Measurements from ENCODE around the gene TAF11L2. TPM values are rescaled to one million over a fixed set of nuclear protein-coding genes. Genes with fewer than 3 reads are reported as not detected.
"Not testable (repeated sequence)": the region's sequence is repeated elsewhere in the genome, so short reads cannot be mapped to it uniquely, and the experiment has no call there.

The TAF11L2 gene
- total RNA-seq, 1 experiment from 2014 or later, result not detected

DNA sequence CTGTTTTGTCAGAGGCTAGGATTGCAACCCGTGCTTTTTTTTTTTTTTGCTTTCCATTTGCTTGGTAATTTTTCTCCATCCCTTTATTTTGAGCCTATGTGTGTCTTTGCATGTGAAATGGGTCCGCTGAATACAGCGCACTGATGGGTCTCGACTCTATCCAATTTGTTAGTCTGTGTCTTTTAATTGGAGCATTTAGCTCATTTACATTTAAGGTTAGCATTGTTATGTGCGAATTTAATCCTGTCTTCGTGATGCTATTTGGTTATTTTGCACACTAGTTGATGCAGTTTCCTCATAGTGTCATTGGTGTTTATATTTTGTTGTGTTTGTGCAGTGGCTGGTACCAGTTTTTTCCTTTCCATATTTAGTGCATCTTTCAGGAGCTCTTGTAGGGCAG lies 36.2 kb upstream of the TAF11L2 start:
- no peak overlapping the region for H3K4me3 ChIP-seq (ENCODE audit: low read depth, low read length, poor library complexity, severe bottlenecking)
- H3K27me3 ChIP-seq (replicated peaks; ENCODE audit: insufficient read depth, low read depth, low read length, poor library complexity), result no peaks in the 10 kb centered on the region
- POLR2A ChIA-PET (ENCODE audit: low non-redundant PET), result no interaction called here
- no peak overlapping the region for H3K27ac ChIP-seq (ENCODE audit: low read depth, low read length, poor library complexity, severe bottlenecking)
- no peaks in the 10 kb centered on the region for H3K36me3 ChIP-seq (ENCODE audit: insufficient read depth, low read length, poor library complexity, severe bottlenecking)
- peaks cover 4% of the 10 kb centered on the region for H3K4me1 ChIP-seq (ENCODE audit: insufficient read depth, low read length, poor library complexity, severe bottlenecking)
- H3K9me3 ChIP-seq (ENCODE audit: low read depth, low read length, poor library complexity, severe bottlenecking), result no peaks in the 10 kb centered on the region
- DNase-seq (ENCODE audit: low spot score), result no peak
- CTCF ChIA-PET, result no interaction called here
- intact Hi-C loops (cut with micrococcal nuclease; ENCODE audit: unreplicated experiment), result no loop called here
- BruUV-seq (replicated peaks), result no TSS peak
- TF ChIP-seq, protein P1, sequence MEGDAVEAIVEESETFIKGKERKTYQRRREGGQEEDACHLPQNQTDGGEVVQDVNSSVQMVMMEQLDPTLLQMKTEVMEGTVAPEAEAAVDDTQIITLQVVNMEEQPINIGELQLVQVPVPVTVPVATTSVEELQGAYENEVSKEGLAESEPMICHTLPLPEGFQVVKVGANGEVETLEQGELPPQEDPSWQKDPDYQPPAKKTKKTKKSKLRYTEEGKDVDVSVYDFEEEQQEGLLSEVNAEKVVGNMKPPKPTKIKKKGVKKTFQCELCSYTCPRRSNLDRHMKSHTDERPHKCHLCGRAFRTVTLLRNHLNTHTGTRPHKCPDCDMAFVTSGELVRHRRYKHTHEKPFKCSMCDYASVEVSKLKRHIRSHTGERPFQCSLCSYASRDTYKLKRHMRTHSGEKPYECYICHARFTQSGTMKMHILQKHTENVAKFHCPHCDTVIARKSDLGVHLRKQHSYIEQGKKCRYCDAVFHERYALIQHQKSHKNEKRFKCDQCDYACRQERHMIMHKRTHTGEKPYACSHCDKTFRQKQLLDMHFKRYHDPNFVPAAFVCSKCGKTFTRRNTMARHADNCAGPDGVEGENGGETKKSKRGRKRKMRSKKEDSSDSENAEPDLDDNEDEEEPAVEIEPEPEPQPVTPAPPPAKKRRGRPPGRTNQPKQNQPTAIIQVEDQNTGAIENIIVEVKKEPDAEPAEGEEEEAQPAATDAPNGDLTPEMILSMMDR (conservative IDR thresholded peaks at IDR 0.05; ENCODE audit: low read depth, low read length), result no peak
- TF ChIP-seq EZH2 (IDR thresholded peaks at IDR 0.05; ENCODE audit: borderline replicate concordance, low read depth, low read length, poor library complexity, severe bottlenecking), result no peak

DNA sequence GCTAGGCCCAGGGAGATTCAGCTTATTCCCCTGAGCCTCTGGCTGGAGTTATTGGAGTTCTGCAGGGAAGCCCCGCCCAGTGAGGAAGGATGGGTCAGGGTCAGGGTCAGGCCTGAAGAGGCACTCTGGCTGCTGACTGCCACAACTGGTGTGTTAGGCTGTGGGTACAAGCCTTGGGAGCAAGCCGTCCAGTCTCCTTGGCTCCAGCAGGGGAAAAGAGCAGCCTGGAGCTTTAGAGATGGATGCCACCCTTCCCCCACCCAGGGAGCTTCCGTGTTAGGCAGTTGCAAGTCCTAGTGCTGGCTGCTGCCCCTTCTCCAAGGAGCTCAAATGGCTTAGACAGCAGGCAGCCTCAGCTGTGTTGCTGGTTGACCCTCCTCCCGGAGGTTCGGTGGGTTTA lies 34.4 kb upstream of the TAF11L2 start:
- no TSS peak for BruUV-seq (replicated peaks)
- DNase-seq (ENCODE audit: low spot score), result no peak
- no peak for TF ChIP-seq EZH2 (IDR thresholded peaks at IDR 0.05; ENCODE audit: borderline replicate concordance, low read depth, low read length, poor library complexity, severe bottlenecking)
- TF ChIP-seq, protein P1 (conservative IDR thresholded peaks at IDR 0.05; ENCODE audit: low read depth, low read length), result no peak
- Histone ChIP-seq H3K9me3 (ENCODE audit: low read depth, low read length, poor library complexity, severe bottlenecking) (no peaks in the 10 kb centered on the region), H3K27me3 (replicated peaks; ENCODE audit: insufficient read depth, low read depth, low read length, poor library complexity) (no peaks in the 10 kb centered on the region), H3K27ac (ENCODE audit: low read depth, low read length, poor library complexity, severe bottlenecking) (no peak overlapping the region), H3K4me3 (ENCODE audit: low read depth, low read length, poor library complexity, severe bottlenecking) (no peak overlapping the region), H3K36me3 (ENCODE audit: insufficient read depth, low read length, poor library complexity, severe bottlenecking) (no peaks in the 10 kb centered on the region), H3K4me1 (ENCODE audit: insufficient read depth, low read length, poor library complexity, severe bottlenecking) (peaks cover 4% of the 10 kb centered on the region)
- ChIA-PET CTCF (no interaction called here), POLR2A (ENCODE audit: low non-redundant PET) (no interaction called here)
- intact Hi-C loops (cut with micrococcal nuclease; ENCODE audit: unreplicated experiment), result no loop called here

DNA sequence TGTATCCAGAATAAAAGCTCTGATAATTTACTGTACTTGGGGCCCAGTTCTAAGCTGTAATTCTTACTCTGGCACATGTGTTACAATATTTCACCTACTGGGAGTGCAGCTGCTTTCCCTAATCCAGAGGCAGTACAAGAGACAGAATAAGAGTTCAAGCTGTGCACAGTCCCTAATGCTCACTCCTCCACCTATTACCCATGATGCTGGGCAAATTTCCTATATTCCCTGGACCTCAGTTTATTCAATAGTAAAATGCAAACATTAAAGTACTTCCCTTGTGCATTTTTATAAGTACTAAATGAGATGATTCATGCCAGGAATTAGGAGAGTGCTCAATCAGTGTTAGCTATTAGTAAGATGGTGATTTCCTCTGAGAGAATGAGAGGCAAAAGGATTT lies 28.0 kb upstream of the TAF11L2 start:
- no peak overlapping the region for H3K27ac ChIP-seq (ENCODE audit: low read depth, low read length, poor library complexity, severe bottlenecking)
- no peaks in the 10 kb centered on the region for H3K9me3 ChIP-seq (ENCODE audit: low read depth, low read length, poor library complexity, severe bottlenecking)
- H3K27me3 ChIP-seq (replicated peaks; ENCODE audit: insufficient read depth, low read depth, low read length, poor library complexity), result no peaks in the 10 kb centered on the region
- intact Hi-C loops (cut with micrococcal nuclease; ENCODE audit: unreplicated experiment), result no loop called here
- DNase-seq (ENCODE audit: low spot score), result peak; percentile 53
- H3K36me3 ChIP-seq (ENCODE audit: insufficient read depth, low read length, poor library complexity, severe bottlenecking), result no peaks in the 10 kb centered on the region
- no peak overlapping the region for H3K4me3 ChIP-seq (ENCODE audit: low read depth, low read length, poor library complexity, severe bottlenecking)
- POLR2A ChIA-PET (ENCODE audit: low non-redundant PET), result interaction anchor here (0.6 kb wide), 1 partner anchor 335 kb away, joined by 3 read pairs; no protein-coding TSS in a partner anchor
- TF ChIP-seq, protein P1 (conservative IDR thresholded peaks at IDR 0.05; ENCODE audit: low read depth, low read length), result no peak
- TF ChIP-seq EZH2 (IDR thresholded peaks at IDR 0.05; ENCODE audit: borderline replicate concordance, low read depth, low read length, poor library complexity, severe bottlenecking), result no peak
- CTCF ChIA-PET, result no interaction called here
- H3K4me1 ChIP-seq (ENCODE audit: insufficient read depth, low read length, poor library complexity, severe bottlenecking), result peaks cover 14% of the 10 kb centered on the region
- no TSS peak for BruUV-seq (replicated peaks)

DNA sequence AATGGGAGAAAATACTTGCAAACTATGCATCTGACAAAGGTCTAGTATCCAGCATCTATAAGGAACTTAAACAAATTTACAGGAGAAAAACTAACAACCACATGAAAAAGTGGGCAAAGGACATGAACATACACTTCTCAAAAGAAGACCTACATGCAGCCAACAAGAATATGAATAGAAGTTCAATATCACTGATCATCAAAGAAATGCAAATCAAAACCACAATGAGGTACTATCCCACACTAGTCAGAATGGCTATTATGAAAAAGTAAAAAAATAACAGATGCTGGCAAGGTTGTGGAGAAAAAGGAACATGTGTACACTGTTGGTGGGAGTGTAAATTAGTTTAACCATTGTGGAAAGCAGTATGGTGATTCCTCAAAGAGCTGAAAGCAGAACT lies 23.0 kb upstream of the TAF11L2 start:
- peaks cover 11% of the 10 kb centered on the region for H3K4me1 ChIP-seq (ENCODE audit: insufficient read depth, low read length, poor library complexity, severe bottlenecking)
- H3K36me3 ChIP-seq (ENCODE audit: insufficient read depth, low read length, poor library complexity, severe bottlenecking); POLR2A ChIA-PET (ENCODE audit: low non-redundant PET); H3K4me3 ChIP-seq (ENCODE audit: low read depth, low read length, poor library complexity, severe bottlenecking); H3K9me3 ChIP-seq (ENCODE audit: low read depth, low read length, poor library complexity, severe bottlenecking); BruUV-seq (replicated peaks); H3K27ac ChIP-seq (ENCODE audit: low read depth, low read length, poor library complexity, severe bottlenecking); DNase-seq (ENCODE audit: low spot score); CTCF ChIA-PET; H3K27me3 ChIP-seq (replicated peaks; ENCODE audit: insufficient read depth, low read depth, low read length, poor library complexity): not testable (repeated sequence)
- intact Hi-C loops (cut with micrococcal nuclease; ENCODE audit: unreplicated experiment), result loop anchor here (5.0 kb wide), 1 partner anchor 258 kb away; the partner anchor contains the start of gene BASP1

Measured in A673 (cell line).